GM23338 (cell line): ENCODE data around the gene CFLAR. TPM values are rescaled to one million over a fixed set of nuclear protein-coding genes. Genes with fewer than 3 reads are reported as not detected.

Experiments
- ATAC-seq: fragments of 200-7000 bp; cut with Tn5 transposase; 3 replicates; pipeline ENCODE4 v1.9.1; 2020
- DNase-seq: peaks from one replicate; pipeline ENCODE4 v3.0.0-alpha.2; 2015; ENCODE audit warnings: low spot score
- H2AFZ ChIP-seq: fragments of 200-600 bp; sonication (generic); 2 replicates; pipeline ENCODE4 v1.8.0; 2016; ENCODE audit warnings: antibody characterized with exemption, mild to moderate bottlenecking, moderate library complexity
- H3F3A ChIP-seq: fragments of 200-600 bp; sonication (generic); replicated peaks from 2 replicates; pipeline ENCODE4 v1.8.0; 2017; ENCODE audit warnings: antibody characterized with exemption, mixed run types, low read depth
- H3K27ac ChIP-seq: fragments of 200-600 bp; sonication (generic); 2 replicates; pipeline ENCODE4 v1.6.1; 2016; ENCODE audit warnings: low read depth
- H3K27me3 ChIP-seq: fragments of 200-600 bp; sonication (generic); 2 replicates; pipeline ENCODE4 v1.8.0; 2016; ENCODE audit warnings: mild to moderate bottlenecking, mixed run types, moderate library complexity; ENCODE audit not compliant: insufficient read depth
- H3K36me3 ChIP-seq: fragments of 200-600 bp; sonication (generic); 2 replicates; pipeline ENCODE4 v1.8.0; 2016; ENCODE audit warnings: mild to moderate bottlenecking; ENCODE audit not compliant: insufficient read depth
- H3K4me1 ChIP-seq: fragments of 200-600 bp; sonication (generic); 2 replicates; pipeline ENCODE4 v1.8.0; 2016; ENCODE audit warnings: mild to moderate bottlenecking, moderate library complexity; ENCODE audit not compliant: insufficient read depth
- H3K4me2 ChIP-seq: fragments of 200-600 bp; sonication (generic); 2 replicates; pipeline ENCODE4 v1.7.1; 2017; ENCODE audit warnings: mixed run types
- H3K4me3 ChIP-seq: fragments of 200-600 bp; sonication (generic); 2 replicates; pipeline ENCODE4 v1.6.1; 2016; ENCODE audit warnings: mixed run types
- H3K79me2 ChIP-seq: fragments of 200-600 bp; sonication (generic); replicated peaks from 2 replicates; pipeline ENCODE4 v1.8.0; 2017; ENCODE audit warnings: mild to moderate bottlenecking; ENCODE audit not compliant: insufficient read depth
- H3K9me2 ChIP-seq: fragments of 200-600 bp; sonication (generic); 2 replicates; pipeline ENCODE4 v1.8.0; 2017; ENCODE audit not compliant: insufficient read depth
- H4K20me1 ChIP-seq: fragments of 200-600 bp; sonication (generic); replicated peaks from 2 replicates; pipeline ENCODE4 v1.8.0; 2017; ENCODE audit warnings: mild to moderate bottlenecking; ENCODE audit not compliant: insufficient read depth
- H3K27ac Mint-ChIP-seq: 2 replicates; pipeline ENCODE4 v1.8.0; 2020; ENCODE audit warnings: inconsistent platforms, mild to moderate bottlenecking, moderate library complexity, mixed read lengths
- H3K27me3 Mint-ChIP-seq: 3 replicates; pipeline ENCODE4 v1.8.0; 2022; ENCODE audit warnings: low read depth, mild to moderate bottlenecking, moderate library complexity, mixed read lengths, inconsistent platforms; ENCODE audit not compliant: insufficient read depth, poor library complexity
- H3K36me3 Mint-ChIP-seq: 3 replicates; pipeline ENCODE4 v1.8.0; 2021; ENCODE audit warnings: low read depth, mild to moderate bottlenecking, inconsistent platforms, moderate library complexity, mixed read lengths
- H3K4me1 Mint-ChIP-seq: 3 replicates; pipeline ENCODE4 v1.8.0; 2020; ENCODE audit warnings: mild to moderate bottlenecking, inconsistent platforms, mixed read lengths
- H3K4me3 Mint-ChIP-seq: 3 replicates; pipeline ENCODE4 v1.8.0; 2021; ENCODE audit warnings: moderate library complexity, mild to moderate bottlenecking, inconsistent platforms, mixed read lengths
- H3K9me3 Mint-ChIP-seq: 3 replicates; pipeline ENCODE4 v1.8.0; 2020; ENCODE audit warnings: moderate library complexity, mild to moderate bottlenecking, inconsistent platforms, mixed read lengths
- CREB1 ChIP-seq: fragments of 250-450 bp; sonication (Bioruptor Pico); IDR thresholded peaks from 2 replicates; pipeline ENCODE4 v1.5.0; 2020; ENCODE audit warnings: low read depth, mild to moderate bottlenecking, moderate library complexity
- EZH2 ChIP-seq: fragments of 200-600 bp; sonication (generic); IDR thresholded peaks from one replicate; pipeline ENCODE4 v1.8.0; 2017; ENCODE audit warnings: antibody characterized with exemption, mild to moderate bottlenecking, low read depth; ENCODE audit not compliant: unreplicated experiment
- EZH2phosphoT487 ChIP-seq: fragments of 200-600 bp; sonication (generic); IDR thresholded peaks from one replicate; pipeline ENCODE4 v1.8.1; 2018; ENCODE audit warnings: antibody characterized with exemption; ENCODE audit not compliant: unreplicated experiment
- NANOG ChIP-seq: IDR thresholded peaks from 2 replicates; pipeline ENCODE4 v1.6.1; 2016; ENCODE audit warnings: antibody characterized with exemption, borderline replicate concordance
- POLR2AphosphoS5 ChIP-seq: IDR thresholded peaks from 2 replicates; pipeline ENCODE4 v1.6.1; 2016; ENCODE audit warnings: antibody characterized with exemption, low read depth
- STAT1 ChIP-seq: IDR thresholded peaks from one replicate; pipeline ENCODE4 v1.6.1; 2016; ENCODE audit warnings: antibody characterized with exemption; ENCODE audit not compliant: unreplicated experiment
- ZNF331 ChIP-seq: fragments of 250-450 bp; sonication (Bioruptor Pico); IDR thresholded peaks from 2 replicates; pipeline ENCODE4 v1.5.0; 2020; ENCODE audit warnings: low read depth, mild to moderate bottlenecking, moderate library complexity
- ZNF462 ChIP-seq: fragments of 250-450 bp; sonication (Bioruptor Pico); IDR thresholded peaks from 2 replicates; pipeline ENCODE4 v1.5.0; 2020; ENCODE audit warnings: mild to moderate bottlenecking, moderate library complexity
- polyA plus RNA-seq: library from polyadenylated mRNA; unstranded; fragments of >200 nt; fragmentation: Nextera tagmentation; extraction: Ambion mirVana; gene quantifications from 2 replicates; pipeline ENCODE4 v1.2.1, GENCODE V29; 2016
- total RNA-seq: library from RNA; depleted of rRNA; stranded (reverse); fragments of >200 nt; shearing (Covaris generic); gene quantifications from 2 replicates; pipeline ENCODE4 v1.2.3, GENCODE V29; 2014
- TF ChIP-seq, protein P1 (sequence below), 2 experiments: fragments of 200-600 bp in 1 of 2; sonication (generic) in 1 of 2; conservative IDR thresholded peaks; 2 replicates each; pipeline versions ENCODE4 v1.5.1 to v1.6.1; 2016 to 2017; ENCODE audit warnings: antibody characterized with exemption in 2 of 2, low read depth in 2 of 2, mild to moderate bottlenecking in 2 of 2, moderate library complexity in 1 of 2
- TF ChIP-seq, protein P2 (sequence below): IDR thresholded peaks from 2 replicates; pipeline ENCODE4 v1.6.1; 2016; ENCODE audit warnings: antibody characterized with exemption

Gene CFLAR
- total and polyA plus RNA-seq, 2 experiments from 2014 or later = 10.1 to 15.1 TPM

DNA sequence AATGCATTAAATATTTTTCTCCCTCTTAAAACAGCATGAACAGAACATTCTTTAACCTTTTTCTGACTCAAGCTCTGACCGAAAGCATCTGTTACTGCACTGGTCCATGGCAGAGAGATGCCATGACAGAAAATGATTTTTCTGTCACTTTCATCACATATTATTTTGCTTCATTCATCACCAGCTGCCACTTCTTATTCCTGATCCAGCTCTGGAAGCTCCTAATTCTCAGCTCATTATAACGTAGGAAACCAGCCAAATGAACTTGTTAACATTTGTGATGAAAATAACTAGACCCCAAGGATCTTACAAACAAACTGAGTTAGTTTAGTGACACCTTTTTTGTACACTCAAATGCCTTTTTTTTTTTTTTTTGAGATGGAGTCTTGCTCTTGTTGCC, 7.6 kb upstream of the CFLAR start (continued):
- TF ChIP-seq ZNF462 (no peak), EZH2phosphoT487 (no peak), POLR2AphosphoS5 (no peak), NANOG (no peak), EZH2 (no peak)
- TF ChIP-seq, protein P1, sequence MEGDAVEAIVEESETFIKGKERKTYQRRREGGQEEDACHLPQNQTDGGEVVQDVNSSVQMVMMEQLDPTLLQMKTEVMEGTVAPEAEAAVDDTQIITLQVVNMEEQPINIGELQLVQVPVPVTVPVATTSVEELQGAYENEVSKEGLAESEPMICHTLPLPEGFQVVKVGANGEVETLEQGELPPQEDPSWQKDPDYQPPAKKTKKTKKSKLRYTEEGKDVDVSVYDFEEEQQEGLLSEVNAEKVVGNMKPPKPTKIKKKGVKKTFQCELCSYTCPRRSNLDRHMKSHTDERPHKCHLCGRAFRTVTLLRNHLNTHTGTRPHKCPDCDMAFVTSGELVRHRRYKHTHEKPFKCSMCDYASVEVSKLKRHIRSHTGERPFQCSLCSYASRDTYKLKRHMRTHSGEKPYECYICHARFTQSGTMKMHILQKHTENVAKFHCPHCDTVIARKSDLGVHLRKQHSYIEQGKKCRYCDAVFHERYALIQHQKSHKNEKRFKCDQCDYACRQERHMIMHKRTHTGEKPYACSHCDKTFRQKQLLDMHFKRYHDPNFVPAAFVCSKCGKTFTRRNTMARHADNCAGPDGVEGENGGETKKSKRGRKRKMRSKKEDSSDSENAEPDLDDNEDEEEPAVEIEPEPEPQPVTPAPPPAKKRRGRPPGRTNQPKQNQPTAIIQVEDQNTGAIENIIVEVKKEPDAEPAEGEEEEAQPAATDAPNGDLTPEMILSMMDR (conservative IDR thresholded peaks at IDR 0.05; ENCODE audit: low read depth in 2 of 2) = no peak

DNA sequence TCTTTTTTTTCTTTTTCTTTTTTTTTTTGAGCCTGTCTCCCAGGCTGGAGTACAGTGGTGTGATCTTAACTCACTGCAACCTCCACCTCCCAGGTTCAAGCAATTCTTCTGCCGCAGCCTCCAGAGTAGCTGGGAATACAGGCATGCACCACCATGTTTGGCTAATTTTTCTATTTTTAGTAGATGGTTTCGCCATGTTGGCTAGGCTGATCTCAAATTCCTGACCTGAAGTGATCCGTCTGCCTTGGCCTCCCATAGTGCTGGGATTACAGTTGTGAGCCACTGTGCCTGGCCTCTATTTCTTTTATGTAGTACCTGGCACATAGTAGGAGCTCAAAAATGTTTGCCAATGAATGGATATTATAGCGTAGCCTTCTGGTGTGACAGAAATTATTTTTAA, 6.8 kb upstream of the CFLAR start:
- H3K27me3 ChIP-seq = no peaks in the 10 kb centered on the region
- no peak overlapping the region for H3K4me2 ChIP-seq
- H2AFZ ChIP-seq = no peak overlapping the region
- no peaks in the 10 kb centered on the region for H4K20me1 ChIP-seq
- Mint-ChIP-seq H3K4me3 (no peak overlapping the region), H3K4me1 (peaks cover 4% of the 10 kb centered on the region; the same call in 1 of the 3 replicates), H3K27me3 (no peaks in the 10 kb centered on the region), H3K27ac (no peak overlapping the region), H3K36me3 (no peaks in the 10 kb centered on the region), H3K9me3 (no peaks in the 10 kb centered on the region)
- no peak overlapping the region for H3K4me3 ChIP-seq
- H3F3A ChIP-seq = no peaks in the 10 kb centered on the region
- DNase-seq (no peak), ATAC-seq (no peak)
- H3K4me1 ChIP-seq = no peaks in the 10 kb centered on the region
- H3K27ac ChIP-seq = no peak overlapping the region
- no peaks in the 10 kb centered on the region for H3K9me2 ChIP-seq
- H3K79me2 ChIP-seq = no peaks in the 10 kb centered on the region
- no peaks in the 10 kb centered on the region for H3K36me3 ChIP-seq
- no peak for TF ChIP-seq STAT1
- no peak for TF ChIP-seq ZNF331 (CRISPR knock-in tag)
- TF ChIP-seq NANOG = no peak
- no peak for TF ChIP-seq EZH2
- no peak for TF ChIP-seq EZH2phosphoT487
- TF ChIP-seq, protein P1 (conservative IDR thresholded peaks at IDR 0.05; ENCODE audit: low read depth in 2 of 2) = no peak
- TF ChIP-seq CREB1 (CRISPR knock-in tag) = no peak
- TF ChIP-seq, protein P2, sequence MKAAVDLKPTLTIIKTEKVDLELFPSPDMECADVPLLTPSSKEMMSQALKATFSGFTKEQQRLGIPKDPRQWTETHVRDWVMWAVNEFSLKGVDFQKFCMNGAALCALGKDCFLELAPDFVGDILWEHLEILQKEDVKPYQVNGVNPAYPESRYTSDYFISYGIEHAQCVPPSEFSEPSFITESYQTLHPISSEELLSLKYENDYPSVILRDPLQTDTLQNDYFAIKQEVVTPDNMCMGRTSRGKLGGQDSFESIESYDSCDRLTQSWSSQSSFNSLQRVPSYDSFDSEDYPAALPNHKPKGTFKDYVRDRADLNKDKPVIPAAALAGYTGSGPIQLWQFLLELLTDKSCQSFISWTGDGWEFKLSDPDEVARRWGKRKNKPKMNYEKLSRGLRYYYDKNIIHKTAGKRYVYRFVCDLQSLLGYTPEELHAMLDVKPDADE = no peak
